Germinal center (tissue), 1 donor: ENCODE measurements around the gene OR52A5.
"Not testable (repeated sequence)": the region's sequence is repeated elsewhere in the genome, so short reads cannot be mapped to it uniquely, and the experiment has no call there.

Experiments
- DNase-seq: peaks from one replicate; pipeline ENCODE4 v3.0.0; 2012; ENCODE audit warnings: mixed read lengths, low spot score

Gene OR52A5

DNA sequence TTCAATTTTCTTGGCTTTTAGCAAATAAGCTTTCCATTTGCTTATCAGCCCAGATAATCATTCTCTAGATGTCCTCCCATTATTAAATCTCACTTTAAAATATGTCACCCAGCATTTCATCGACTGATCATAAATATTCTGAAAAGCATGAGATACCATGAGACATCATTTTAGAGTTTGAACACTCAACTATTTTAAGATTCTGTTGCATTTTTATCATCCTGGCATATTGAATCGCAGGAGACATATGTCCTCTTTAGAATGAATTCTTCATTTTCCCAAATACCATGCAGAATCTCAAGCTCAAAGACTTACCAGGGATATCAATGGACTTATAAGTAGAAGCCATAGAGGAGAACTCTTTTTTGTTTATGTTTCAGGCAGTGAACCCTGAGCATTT, at the start of gene OR52A5:
OR52A5 (minus strand) TSS at position 361 of the 400 bp plus-strand sequence. CDS start 5,714 bp downstream, outside the sequence.
- DNase-seq: no peak

DNA sequence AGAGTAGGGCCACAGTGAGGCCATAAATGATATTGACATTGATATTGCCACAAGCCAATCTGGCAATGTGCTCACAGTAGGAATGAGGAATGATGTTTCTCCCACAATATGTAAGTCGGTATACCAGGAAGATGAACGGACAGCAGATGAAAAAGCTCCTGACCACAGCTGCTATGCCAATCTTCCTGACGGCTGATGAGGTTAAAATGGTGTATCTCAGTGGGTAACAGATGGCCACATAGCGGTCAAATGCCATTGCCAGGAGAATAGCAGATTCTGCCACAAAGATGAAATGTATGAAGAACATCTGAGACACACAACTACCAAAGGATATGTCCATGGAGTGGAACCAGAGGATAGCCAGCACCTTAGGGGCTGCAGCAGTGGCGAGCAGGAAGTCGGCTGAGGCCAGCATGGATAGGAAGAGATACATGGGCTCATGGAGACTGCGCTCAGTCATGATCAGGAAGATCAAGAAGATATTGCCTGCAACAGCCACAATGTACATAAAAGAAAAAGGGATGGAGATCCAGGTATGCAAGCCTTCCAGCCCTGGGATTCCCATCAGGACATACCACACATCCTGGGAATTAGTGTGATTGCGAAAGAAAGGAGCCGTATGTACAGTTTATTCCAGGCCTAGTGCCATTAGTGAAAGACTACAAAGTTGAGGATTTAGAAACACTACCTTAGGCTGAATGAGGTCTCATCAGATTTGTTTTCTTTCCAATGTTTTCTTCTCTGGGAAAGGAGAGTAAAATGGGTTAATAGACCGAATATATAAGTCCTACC, 40.1 kb upstream of the OR52A5 start:
- DNase-seq: no peak

DNA sequence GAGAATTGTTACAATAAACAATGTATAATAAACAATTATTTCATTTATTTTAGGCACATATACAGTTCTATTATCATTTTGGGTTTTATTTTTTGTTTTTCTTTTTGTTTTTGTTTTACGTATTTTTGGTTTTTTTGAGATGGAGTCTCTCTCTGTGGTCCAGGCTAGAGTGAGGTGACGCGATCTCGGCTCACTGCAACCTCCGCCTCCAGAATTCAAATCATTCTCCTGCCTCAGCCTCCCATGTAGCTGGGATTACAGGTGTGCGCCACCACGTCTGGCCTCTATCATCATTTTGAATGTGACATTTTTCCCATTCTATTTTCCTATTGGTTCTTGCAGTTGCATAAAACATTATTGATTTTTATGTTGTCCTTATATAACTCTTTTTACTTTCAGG, 36.8 kb upstream of the OR52A5 start:
- no peak for DNase-seq

DNA sequence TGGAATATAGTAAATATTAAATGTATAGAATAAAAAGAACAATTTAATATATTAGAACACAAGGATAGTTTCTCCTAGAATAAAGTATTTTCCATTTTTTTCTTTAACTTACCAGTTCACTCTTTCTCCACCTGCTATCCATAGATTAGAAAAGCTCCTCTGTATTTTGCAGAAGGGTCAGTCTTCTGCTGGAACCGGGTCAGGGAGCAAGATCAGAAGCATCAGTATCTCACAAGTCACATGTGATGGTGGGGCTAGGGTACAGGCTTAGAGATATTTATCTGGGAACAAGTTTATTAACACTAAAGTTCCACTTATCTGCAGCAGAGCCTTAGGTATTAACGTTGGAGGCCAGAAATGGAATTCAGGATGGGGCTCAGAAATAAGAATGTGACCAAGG, 33.7 kb upstream of the OR52A5 start:
- no peak for DNase-seq

DNA sequence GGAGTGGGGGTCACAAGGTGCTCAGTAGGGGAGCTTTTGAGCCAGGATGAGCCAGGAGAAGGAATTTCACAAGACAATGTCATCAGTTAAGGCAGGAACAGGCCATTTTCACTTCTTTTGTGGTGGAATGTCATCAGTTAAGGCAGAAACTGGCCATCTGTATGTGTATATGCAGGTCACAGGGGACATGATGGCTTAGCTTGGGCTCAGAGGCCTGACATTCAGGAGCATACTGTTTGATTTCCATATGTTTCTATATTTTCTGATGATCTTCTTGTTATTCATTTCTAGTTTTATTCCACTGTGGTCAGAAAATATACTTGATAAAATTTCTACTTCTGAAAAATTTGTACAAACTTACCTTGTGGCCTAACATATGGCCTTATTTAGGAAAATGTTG, 27.7 kb upstream of the OR52A5 start:
- not testable (repeated sequence) for DNase-seq

DNA sequence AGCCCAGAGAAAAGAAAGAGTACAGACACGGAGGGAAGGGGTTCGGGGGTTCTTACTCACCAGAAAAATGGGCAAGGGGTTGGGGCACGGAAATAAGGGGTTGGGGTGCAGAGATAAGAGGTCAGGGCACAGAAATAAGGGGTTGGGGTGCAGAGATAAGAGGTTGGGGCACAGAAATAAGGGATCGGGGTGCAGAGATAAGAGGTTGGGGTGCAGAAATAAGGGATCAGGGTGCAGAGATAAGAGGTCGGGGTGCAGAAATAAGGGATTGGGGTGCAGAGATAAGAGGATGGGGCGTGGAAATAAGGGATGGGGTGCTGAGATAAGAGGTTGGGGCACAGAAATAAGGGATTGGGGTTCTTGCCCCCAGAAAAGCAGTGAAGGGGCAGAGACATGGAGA, 26.7 kb upstream of the OR52A5 start:
- not testable (repeated sequence) for DNase-seq

DNA sequence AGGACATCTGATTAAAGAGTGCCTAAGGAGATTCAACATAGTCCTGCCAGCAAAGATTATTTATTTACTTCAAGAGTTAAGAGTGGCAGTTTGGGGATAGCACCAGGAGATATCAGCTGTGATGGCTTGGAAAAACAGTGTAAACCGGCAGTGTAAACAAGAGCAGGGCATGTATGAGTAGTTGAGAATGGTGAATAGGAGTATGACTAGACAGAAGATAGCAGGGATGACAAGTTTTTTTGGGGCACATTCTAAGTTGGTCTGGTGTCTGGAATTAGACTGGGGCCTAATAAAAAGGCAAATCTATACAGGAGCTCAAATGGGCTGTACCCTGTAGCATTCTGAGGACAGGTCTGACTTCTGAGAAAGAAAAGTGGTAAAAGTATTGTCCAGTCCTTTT, 22.9 kb upstream of the OR52A5 start:
- DNase-seq: not testable (repeated sequence)

DNA sequence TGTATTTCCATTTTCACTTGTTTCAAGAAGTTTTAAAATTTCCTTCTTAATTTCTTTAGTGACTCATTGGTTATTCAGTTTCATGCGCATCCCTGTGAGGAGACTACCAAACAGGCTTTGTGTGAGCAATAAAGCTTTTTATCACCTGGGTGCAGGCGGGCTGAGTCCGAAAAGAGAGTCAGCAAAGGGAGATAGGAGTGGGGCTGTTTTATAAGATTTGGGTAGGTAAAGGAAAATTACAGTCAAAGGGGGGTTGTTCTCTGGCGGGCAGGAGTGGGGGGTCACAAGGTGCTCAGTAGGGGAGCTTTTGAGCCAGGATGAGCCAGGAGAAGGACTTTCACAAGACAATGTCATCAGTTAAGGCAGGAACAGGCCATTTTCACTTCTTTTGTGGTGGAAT, 22.1 kb upstream of the OR52A5 start:
- DNase-seq: not testable (repeated sequence)

DNA sequence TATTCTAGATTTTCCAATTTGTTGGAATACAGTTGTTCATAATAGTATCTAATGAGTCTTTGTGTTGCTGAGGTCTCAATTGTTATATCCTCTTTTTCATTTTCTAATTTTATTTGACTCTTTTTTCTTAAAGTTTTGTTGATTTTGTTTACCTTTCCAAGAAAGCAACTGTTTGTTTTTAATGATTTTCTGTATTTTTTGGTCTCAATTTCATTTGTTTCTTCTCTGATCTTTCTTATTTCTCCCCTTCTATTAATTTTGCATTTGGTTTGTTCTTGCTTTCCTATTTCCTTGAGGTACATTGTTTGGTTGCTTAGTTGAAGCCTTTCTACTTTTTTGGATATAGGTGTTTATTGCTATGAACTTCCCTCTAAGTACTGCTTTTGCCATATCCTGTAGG, 21.6 kb upstream of the OR52A5 start:
- DNase-seq: no peak

DNA sequence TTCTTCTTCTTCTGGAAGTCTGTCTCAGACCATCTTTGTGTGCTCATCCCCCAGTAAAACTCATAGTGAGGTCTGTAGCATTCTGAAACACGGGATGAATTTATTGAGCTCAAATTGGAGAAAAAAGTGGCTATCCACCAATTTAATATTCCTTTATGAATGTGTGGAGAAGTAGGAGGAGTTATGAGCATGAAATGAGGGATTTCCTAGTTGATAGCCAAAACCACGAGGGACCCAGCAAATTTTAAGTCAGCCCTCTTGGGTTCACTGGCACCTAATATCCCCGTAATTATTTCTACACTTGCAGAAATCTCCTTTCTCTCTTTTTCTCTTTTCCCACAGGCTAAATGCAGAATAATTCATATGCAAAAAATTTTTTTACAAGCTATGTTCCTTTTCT, 16.5 kb upstream of the OR52A5 start, which contains the start of gene OR52A1:
OR52A1 (minus strand) TSS at position 101 of the 400 bp plus-strand sequence. CDS start 2,388 bp downstream, outside the sequence.
- DNase-seq: no peak

DNA sequence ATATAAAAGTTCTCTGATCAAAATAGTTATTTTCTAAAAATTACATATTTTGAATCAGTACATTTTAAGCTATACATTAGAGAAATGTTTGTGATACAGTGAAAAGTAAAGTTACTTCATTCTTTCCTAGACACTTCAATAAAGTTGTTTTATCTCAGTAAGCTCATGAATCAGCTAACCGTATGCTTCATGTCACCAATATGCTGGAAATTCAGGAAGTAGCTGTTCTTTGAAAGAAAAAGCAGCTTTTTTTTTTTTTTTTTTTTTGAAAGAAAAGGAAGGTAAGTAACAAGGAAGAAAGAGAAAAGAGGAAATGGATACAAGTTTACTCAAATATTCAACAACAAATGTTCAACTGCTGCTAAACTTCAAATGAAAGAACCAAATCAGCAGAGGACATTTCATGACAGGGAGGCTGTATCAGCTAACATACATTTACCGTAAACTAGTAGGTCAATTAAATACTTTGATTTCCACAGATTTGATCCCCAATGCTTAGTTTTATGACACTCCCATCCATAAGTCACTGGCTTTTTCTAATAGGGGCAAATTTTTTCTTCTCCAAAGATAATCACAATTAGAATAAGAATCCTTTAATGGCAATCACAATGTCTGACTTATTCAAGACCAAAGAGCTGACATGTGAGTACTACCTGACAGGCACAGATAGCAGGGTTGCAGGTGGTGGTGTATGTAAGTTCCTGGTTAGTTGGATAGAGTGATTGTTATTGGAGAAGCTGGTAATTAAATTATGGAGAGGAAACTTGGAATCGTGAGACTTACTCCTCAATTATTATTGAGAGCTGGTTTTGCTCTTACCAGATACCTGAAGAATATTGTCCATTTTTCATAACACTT, 15.6 kb upstream of the OR52A5 start:
- DNase-seq: no peak

DNA sequence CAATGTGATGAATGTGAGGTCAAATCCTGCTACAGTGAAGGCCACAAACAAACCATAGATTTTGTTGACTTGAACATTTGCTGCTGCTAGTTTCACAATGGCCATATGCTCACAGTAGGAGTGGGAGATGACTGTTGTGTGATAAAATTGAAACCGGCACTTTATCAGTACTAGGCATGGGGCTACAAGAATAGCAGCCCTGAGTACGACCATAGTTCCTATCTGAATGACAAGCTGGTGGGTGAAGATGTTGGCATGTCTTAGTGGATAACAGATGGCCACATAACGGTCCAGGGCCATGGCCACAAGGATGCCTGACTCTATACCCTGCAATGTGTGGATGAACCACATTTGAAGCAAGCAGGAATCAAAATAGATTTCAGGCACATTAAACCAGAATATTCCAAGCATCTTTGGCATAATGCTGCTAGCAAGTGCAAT, 13.6 kb upstream of the OR52A5 start:
- no peak for DNase-seq

DNA sequence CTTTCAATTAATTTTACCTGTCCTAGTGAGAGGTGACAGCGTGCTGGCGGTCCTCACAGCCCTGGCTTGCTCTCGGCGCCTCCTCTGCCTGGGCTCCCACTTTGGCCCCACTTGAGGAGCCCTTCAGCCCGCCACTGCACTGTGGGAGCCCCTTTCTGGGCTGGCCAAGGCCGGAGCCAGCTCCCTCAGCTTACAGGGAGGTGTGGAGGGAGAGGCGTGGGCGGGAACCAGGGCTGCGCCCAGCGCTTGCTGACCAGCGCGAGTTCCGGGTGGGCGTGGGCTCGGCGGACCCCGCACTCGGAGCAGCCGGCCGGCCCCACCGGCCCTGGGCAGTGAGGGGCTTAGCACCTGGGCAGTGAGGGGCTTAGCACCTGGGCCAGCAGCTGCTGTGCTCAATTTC, 6.0 kb upstream of the OR52A5 start:
- not testable (repeated sequence) for DNase-seq

DNA sequence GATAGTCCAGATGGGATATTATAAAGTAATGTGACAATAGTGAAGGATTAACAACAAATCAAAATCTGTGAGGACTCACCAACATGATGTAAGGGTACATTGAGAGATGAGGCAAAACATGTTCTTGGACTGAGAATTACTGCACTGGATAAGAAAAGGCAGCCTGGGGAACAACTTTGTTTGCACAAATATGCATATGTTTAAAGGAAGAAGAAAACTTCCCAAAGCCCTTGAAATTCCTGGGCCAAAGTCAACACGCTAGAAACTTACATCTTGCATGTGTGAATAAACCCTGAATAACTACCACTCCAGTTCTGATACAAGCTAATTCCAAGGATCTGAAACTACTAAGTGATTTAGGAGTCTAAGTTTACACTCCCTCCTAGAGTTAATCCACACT, 1.1 kb downstream of the OR52A5 start:
- DNase-seq: no peak

DNA sequence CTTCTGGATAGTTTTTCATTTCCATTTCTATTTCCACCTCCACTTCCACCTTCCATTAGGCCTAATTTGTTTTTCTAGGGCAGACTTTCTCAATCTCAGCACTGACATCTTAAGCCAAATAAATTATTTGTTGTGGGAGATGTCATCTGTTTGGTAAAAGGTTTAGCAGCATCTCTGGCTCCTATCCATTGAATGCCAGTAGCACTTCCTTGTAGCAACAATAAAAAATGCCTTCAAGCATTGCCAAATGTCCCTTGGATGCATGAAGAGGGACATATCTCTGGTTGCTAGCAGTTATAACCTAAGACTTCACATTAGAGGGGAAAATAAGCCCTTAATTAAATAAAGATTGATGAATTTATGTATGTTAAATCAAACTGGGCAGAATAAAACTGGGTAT, 1.9 kb downstream of the OR52A5 start:
- DNase-seq: no peak

DNA sequence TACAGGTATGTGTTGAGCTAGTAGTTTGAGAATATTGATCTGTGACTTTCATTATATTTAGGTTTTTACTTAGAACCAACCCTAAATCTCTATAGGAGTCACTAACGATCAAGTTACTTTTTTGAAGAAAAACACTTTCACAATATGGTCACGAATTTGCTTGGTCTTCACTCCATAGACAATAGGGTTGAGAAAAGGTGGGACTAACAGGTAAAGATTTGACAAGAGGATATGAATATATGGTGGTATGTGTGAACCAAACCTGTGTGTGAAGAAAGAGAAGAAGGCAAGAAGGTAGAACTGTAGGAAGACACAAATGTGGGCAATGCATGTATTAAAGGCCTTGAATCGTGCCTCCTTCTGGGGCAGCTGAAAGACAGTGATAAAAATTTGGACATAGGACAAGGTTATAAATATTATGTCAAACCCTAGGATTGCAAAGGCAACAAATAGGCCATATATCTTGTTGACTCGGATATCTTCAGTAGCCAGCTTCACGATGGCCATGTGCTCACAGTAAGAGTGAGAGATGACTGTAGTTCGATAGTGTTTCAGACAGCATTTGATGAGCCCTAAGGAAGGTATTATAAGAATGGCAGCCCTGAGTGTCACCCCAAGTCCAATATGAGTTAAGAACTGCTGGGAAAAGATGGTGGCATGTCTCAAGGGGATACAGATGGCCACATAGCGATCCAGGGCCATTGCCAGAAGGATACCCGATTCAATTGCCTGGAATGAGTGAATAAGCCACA, 6.4 kb downstream of the OR52A5 start:
- no peak for DNase-seq

DNA sequence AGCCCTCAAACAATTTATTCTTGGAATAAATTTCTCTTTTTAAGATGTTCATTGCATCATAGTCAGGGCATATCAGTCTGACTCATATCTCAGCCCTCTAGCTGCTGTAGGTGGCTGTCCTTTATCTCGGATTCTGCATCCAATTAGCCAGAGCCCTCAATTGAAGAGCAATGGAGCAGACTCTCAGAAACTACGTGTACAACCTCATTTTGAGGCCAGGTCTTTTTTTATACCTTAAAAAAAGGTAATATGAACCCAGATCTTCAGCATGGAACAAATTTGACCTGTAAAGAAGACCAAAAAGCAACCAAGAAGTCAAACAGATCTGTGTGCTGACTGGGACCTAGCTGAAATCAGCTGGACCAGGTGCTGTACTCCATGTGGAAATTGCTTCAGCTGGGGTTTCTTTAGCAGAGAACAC, 8.7 kb downstream of the OR52A5 start:
- DNase-seq: no peak

DNA sequence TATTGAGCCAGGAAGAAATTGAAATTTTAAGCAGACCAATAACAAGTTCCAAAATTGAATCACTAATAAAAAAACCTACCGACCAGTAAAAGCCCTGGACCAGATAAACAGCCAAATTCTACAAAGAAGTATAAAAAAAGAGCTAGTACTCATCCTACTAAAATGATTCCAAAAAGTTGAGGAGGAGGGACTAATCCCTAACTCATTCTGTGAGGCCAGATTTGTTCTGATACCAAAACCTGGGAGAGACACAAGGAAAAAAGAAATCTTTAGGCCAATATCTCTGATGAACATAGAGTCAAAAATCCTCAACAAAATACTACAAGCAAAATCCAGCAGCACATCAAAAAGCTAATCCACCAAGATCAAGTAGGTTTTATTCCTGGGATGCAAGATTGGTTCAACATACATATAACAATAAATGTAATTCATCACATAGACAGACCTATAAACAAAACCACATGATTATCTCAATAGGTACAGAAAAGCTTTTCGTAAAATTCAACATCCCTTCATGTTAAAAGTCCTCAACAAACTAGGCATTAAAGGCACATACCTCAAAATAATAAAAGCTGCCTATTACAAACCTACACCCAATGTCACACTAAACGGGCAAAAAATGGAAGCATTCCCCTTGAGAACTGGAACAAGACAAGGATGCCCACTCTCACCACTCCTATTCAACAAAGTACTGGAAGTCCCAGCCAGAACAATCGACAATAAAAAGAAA, 13.1 kb downstream of the OR52A5 start:
- no peak for DNase-seq

DNA sequence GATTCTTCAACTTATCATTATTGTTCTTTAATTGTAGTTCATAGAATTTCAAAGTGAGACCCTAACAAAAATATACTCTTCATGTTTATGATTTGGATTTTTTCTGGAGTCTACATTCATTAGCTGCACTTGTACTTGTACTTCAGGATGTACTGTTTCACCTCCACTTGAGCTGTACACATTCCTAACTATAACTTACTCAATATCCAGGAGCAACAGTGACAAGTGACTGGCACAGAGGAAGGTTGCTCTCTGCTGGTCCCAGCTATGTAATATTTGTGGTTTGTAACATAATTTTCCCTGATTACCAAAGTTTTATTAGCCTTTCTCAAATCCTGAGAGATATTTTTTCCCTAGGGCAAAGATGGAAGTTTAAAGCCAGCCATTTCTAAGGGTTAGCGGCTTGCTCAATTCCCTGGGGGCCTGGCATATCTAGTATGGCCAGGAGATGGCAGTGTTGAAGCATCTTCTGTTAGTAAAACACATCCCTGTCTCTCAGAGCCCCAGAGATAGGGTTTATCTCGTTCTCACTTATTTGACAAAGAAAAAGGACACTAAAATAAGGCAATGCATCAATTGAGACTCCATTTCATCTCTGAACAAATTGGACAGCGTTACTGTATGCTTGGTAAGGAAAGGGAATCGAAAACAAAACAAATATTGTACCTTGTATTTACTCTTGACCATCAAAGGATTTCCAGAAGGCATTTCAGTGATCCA, 14.2 kb downstream of the OR52A5 start:
- DNase-seq: peak; percentile 9

DNA sequence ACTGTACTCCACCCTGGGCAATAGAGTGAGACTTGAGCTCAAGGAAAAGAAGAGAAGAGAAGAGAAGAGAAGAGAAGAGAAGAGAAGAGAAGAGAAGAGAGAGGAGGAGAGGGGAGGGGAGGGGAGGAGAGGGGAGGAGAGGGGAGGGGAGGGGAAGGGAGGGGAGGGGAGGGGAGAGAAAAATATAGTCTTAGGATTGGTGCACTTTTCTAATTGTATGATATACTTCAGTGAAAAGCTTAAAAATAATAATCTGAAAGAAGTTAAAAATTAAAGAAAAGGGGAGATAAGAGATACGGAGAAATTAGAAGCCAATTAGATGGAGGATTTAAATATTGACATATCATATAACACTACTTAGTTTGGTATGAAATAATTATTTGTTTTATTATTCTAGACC, 19.3 kb downstream of the OR52A5 start:
- no peak for DNase-seq

DNA sequence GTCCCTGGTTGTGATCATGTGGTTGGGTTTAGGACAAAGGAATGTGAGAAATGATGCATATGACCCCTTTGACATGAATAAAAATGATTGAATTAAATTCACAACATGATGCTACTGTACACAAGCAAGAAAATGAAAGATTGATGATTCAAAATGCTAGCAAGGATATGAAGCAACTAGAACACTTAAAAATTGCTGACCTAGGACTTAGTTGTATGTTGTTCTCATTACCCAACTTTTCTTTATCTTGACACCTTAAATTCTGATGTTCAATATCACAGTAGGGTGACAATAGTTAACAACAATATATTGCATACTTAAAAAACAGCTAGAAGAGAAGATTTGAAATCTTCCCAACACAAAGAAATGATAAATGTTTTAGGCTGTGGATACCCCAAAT, 20.6 kb downstream of the OR52A5 start:
- no peak for DNase-seq
